Endothelial cell of umbilical vein (primary cell): ENCODE measurements around the gene TCF7L2.

Experiments
- CTCF ChIP-seq, 2 donors: IDR thresholded peaks; 1 replicate in 1 of 2; 2 replicates in 1 of 2; pipeline ENCODE4 v1.5.1; 2011; ENCODE audit warnings: low read length in 2 of 2, mild to moderate bottlenecking in 2 of 2, moderate library complexity in 2 of 2, control low read depth in 1 of 2, inconsistent platforms in 1 of 2, low read depth in 1 of 2; ENCODE audit not compliant: insufficient read depth in 1 of 2; ENCODE audit errors: extremely low read depth in 1 of 2
- EZH2 ChIP-seq: IDR thresholded peaks from 2 replicates; pipeline ENCODE4 v1.6.1; 2012; ENCODE audit warnings: borderline replicate concordance, low read depth, mild to moderate bottlenecking, moderate library complexity, low read length, inconsistent platforms; ENCODE audit not compliant: severe bottlenecking
- FOS ChIP-seq: IDR thresholded peaks from 2 replicates; pipeline ENCODE4 v1.6.1; 2011; ENCODE audit warnings: mild to moderate bottlenecking, low read length, moderate library complexity, borderline replicate concordance; ENCODE audit not compliant: insufficient read depth
- JUN ChIP-seq: IDR thresholded peaks from 2 replicates; pipeline ENCODE4 v1.6.1; 2011; ENCODE audit warnings: borderline replicate concordance, low read depth; ENCODE audit not compliant: insufficient read length, insufficient read depth
- MAX ChIP-seq: IDR thresholded peaks from 2 replicates; pipeline ENCODE4 v1.6.1; 2011; ENCODE audit not compliant: insufficient read depth, insufficient read length
- MYC ChIP-seq: IDR thresholded peaks from one replicate; pipeline ENCODE4 v1.6.1; 2011; ENCODE audit warnings: mild to moderate bottlenecking, low read depth, low read length
- POLR2A ChIP-seq: IDR thresholded peaks from 2 replicates; pipeline ENCODE4 v1.6.1; 2012; ENCODE audit warnings: low read depth, mild to moderate bottlenecking, control low read depth, low read length
- POLR2AphosphoS5 ChIP-seq: IDR thresholded peaks from 2 replicates; pipeline ENCODE4 v1.6.1; 2012; ENCODE audit warnings: low read depth, mild to moderate bottlenecking, control low read depth, low read length, moderate library complexity; ENCODE audit not compliant: insufficient read depth

GRCh38 chr10:113041841-113042750, 92.0 kb downstream of the TCF7L2 start:
- TF ChIP-seq JUN (no peak), CTCF (IDR thresholded peaks at IDR 0.05; ENCODE audit: extremely low read depth in 1 of 2, insufficient read depth in 1 of 2, low read depth in 1 of 2, low read length in 2 of 2) (no peak), POLR2AphosphoS5 (no peak), EZH2 (no peak), POLR2A (no peak), MAX (no peak), MYC (no peak), FOS (no peak)
